NT2/D1 (cell line): ENCODE measurements around the gene TEX19.

Experiments used
- SUZ12 ChIP-seq: IDR thresholded peaks from 2 replicates; pipeline ENCODE4 v1.6.1; 2011; ENCODE audit not compliant: insufficient read length, insufficient read depth; ENCODE audit errors: extremely low read depth
- YY1 ChIP-seq: IDR thresholded peaks from 2 replicates; pipeline ENCODE4 v1.6.1; 2011; ENCODE audit not compliant: insufficient read length, insufficient read depth
- ZNF274 ChIP-seq: IDR thresholded peaks from 2 replicates; pipeline ENCODE4 v1.6.1; 2011; ENCODE audit warnings: mild to moderate bottlenecking, low read depth, low read length

DNA sequence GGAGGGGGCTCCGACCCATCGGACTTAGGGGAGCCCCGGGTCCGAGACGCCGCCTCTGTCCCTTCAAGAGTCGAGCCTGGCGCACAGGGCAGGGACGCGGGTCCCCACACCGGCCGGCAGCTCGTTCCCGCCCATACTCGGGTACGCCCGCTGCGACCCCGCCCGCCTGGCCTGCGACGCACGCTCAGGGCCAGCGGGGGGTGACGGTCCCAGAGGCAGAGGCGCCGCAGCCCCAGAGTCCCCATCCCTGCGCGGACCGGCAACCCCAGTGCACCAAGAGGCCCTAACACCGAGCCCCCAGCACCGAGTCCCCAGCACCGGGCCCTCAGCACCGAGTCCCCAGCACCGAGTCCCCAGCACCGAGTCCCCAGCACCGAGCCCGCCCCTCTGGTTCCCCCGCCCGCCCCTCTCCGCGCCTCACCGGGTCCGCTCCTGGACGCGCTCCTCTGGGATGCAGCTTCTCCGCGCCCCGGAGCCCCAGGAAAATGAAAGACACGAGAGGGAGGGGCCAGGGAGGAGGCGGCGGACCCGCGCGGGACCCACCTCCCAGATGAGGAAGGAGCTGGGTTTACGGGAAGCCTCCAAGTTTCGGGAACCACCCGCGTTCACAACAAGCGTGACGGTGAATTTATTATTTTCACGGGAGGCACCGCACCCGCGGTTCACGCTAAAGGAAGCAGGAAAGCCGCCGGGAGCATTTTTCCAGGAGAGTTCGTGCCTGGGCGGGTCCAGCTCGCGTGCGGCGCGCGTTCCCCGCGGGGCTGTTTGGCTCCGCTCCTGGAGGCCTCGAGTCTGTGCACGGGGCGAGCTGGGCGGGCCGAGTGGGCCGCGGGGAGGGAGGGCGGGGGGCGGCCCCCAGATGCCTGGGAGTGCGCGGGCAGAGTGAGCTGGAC is 25.5 kb upstream of the TEX19 start, which contains the start of gene SECTM1:
- peak; percentile 65 for TF ChIP-seq SUZ12
- no peak for TF ChIP-seq ZNF274
- TF ChIP-seq YY1 = no peak
